ENCODE data around the gene SAMD9L. TPM values are rescaled to one million over a fixed set of nuclear protein-coding genes. Genes with fewer than 3 reads are reported as not detected.

SAMD9L gene
- total and polyA plus RNA-seq, 7 donors = 2.4 to 19.0 (median 6.4) TPM

GRCh38 chr7:93185303-93186027 is 37.3 kb upstream of the SAMD9L start:
- Histone ChIP-seq H3K4me3 (no peak overlapping the region), H3K27me3 (no peaks in the 10 kb centered on the region), H3K9me3 (no peaks in the 10 kb centered on the region), H3K36me3 (no peaks in the 10 kb centered on the region), H3K27ac (no peak overlapping the region), H3K4me1 (no peaks in the 10 kb centered on the region)
- intact Hi-C loops (cut with DNase I) = no loop called here
- DNase-seq = no peak
- no peak for TF ChIP-seq CTCF (IDR thresholded peaks at IDR 0.05)
- TF ChIP-seq POLR2A (IDR thresholded peaks at IDR 0.05) = no peak
- TF ChIP-seq POLR2AphosphoS5 (IDR thresholded peaks at IDR 0.05) = no peak
- no peak for TF ChIP-seq EP300 (IDR thresholded peaks at IDR 0.05)
- 54 to 65% methylated on average over 1 of the region's 1 CpG for WGBS, 2 donors

- Histone ChIP-seq H3K27ac (no peak overlapping the region), H3K4me1 (no peaks in the 10 kb centered on the region), H3K9me3 (no peaks in the 10 kb centered on the region), H3K27me3 (no peaks in the 10 kb centered on the region), H3K4me3 (no peak overlapping the region), H3K36me3 (no peaks in the 10 kb centered on the region)
- intact Hi-C loops (cut with DNase I) = no loop called here
- TF ChIP-seq POLR2A (IDR thresholded peaks at IDR 0.05) (no peak), EP300 (IDR thresholded peaks at IDR 0.05) (no peak), POLR2AphosphoS5 (IDR thresholded peaks at IDR 0.05) (no peak), CTCF (IDR thresholded peaks at IDR 0.05) (no peak)
- no peak for DNase-seq
These were observed 31.0 kb upstream of the SAMD9L start for GRCh38 chr7:93179173-93179572.

- Histone ChIP-seq H3K4me3 (no peak overlapping the region), H3K27me3 (no peaks in the 10 kb centered on the region), H3K36me3 (no peaks in the 10 kb centered on the region), H3K27ac (no peak overlapping the region), H3K4me1 (no peaks in the 10 kb centered on the region), H3K9me3 (no peaks in the 10 kb centered on the region)
- DNase-seq = no peak
- intact Hi-C loops (cut with DNase I) = no loop called here
- WGBS, 2 donors = 7 to 17% methylated on average over 3 of the region's 3 CpGs
- TF ChIP-seq POLR2A (IDR thresholded peaks at IDR 0.05) (no peak), EP300 (IDR thresholded peaks at IDR 0.05) (no peak), POLR2AphosphoS5 (IDR thresholded peaks at IDR 0.05) (no peak), CTCF (IDR thresholded peaks at IDR 0.05) (no peak)
These were observed 30.0 kb upstream of the SAMD9L start for GRCh38 chr7:93178213-93178612.

GRCh38 chr7:93176992-93177580 is 28.9 kb upstream of the SAMD9L start:
- DNase-seq = no peak
- no peak overlapping the region for H3K4me3 ChIP-seq
- no peaks in the 10 kb centered on the region for H3K4me1 ChIP-seq
- TF ChIP-seq CTCF (IDR thresholded peaks at IDR 0.05) = no peak
- no peak for TF ChIP-seq POLR2AphosphoS5 (IDR thresholded peaks at IDR 0.05)
- TF ChIP-seq POLR2A (IDR thresholded peaks at IDR 0.05) = no peak
- TF ChIP-seq EP300 (IDR thresholded peaks at IDR 0.05) = no peak
- peaks cover 0 to 4% (median 0%) of the 10 kb centered on the region in 4 donors for H3K9me3 ChIP-seq
- H3K27ac ChIP-seq = no peak overlapping the region
- 47 to 63% methylated on average over 2 of the region's 2 CpGs for WGBS, 2 donors
- no peaks in the 10 kb centered on the region for H3K27me3 ChIP-seq
- intact Hi-C loops (cut with DNase I) = no loop called here
- no peaks in the 10 kb centered on the region for H3K36me3 ChIP-seq

Measured in sigmoid colon (tissue), 7 donors.